Ascending aorta (tissue), 2 donors: Measurements from ENCODE around the gene WNT11. TPM values are rescaled to one million over a fixed set of nuclear protein-coding genes. Genes with fewer than 3 reads are reported as not detected.

Experiments
- DNase-seq, 2 donors: peaks; one replicate each; pipeline ENCODE4 v3.0.0-alpha.2; 2019; ENCODE audit warnings: low spot score in 2 of 2
- H3K27ac ChIP-seq, 2 donors: fragments of 200-600 bp; sonication (generic); one replicate each; pipeline ENCODE4 v1.5.1; 2016 to 2017; ENCODE audit warnings: mild to moderate bottlenecking in 1 of 2
- H3K27me3 ChIP-seq: fragments of 200-600 bp; sonication (generic); one replicate; pipeline ENCODE4 v1.5.1; 2017
- H3K36me3 ChIP-seq, 2 donors: fragments of 200-600 bp; sonication (generic); one replicate each; pipeline ENCODE4 v1.5.1; 2016
- H3K4me1 ChIP-seq, 2 donors: fragments of 200-600 bp; sonication (generic); one replicate each; pipeline ENCODE4 v1.5.1; 2016 to 2017; ENCODE audit warnings: mild to moderate bottlenecking in 1 of 2
- H3K4me3 ChIP-seq, 2 donors: fragments of 200-600 bp; sonication (generic); one replicate each; pipeline ENCODE4 v1.5.1; 2016 to 2017; ENCODE audit warnings: mild to moderate bottlenecking in 1 of 2
- H3K9me3 ChIP-seq, 2 donors: fragments of 200-600 bp; sonication (generic); one replicate each; pipeline ENCODE4 v1.5.1; 2016
- CTCF ChIP-seq, 3 experiments: fragments of 200-600 bp in 2 of 3; fragments of 450-650 bp in 1 of 3; sonication (generic) in 2 of 3; IDR thresholded peaks; one replicate each; pipeline ENCODE4 v1.5.1; 2016 to 2019; ENCODE audit warnings: antibody characterized with exemption in 3 of 3, mild to moderate bottlenecking in 1 of 3, moderate library complexity in 1 of 3
- intact Hi-C: fragments of 100-400 bp; cut with DNase I; formaldehyde crosslinking; loops from one replicate; pipeline ENCODE4 v1.15.1; 2023
- total RNA-seq: library from RNA; depleted of rRNA; stranded (reverse); fragments of >200 nt; gene quantifications from one replicate; pipeline ENCODE4 v1.1.0, GENCODE V29; 2016

WNT11 gene
- total RNA-seq, 1 donor from 2014 or later = 11.7 TPM

GRCh38 chr11:76217653-76218160 lies 11.4 kb upstream of the WNT11 start:
- no peak for TF ChIP-seq CTCF (IDR thresholded peaks at IDR 0.05)
- intact Hi-C loops = no loop called here

GRCh38 chr11:76216536-76217325 lies 10.4 kb upstream of the WNT11 start:
- H3K27ac ChIP-seq = no peak overlapping the region

More at GRCh38 chr11:76217653-76218160, 11.4 kb upstream of the WNT11 start:
- no peak overlapping the region for H3K4me3 ChIP-seq
- no peaks in the 10 kb centered on the region for H3K36me3 ChIP-seq
- H3K4me1 ChIP-seq = no peaks in the 10 kb centered on the region
- H3K9me3 ChIP-seq = no peaks in the 10 kb centered on the region
- no peaks in the 10 kb centered on the region for H3K27me3 ChIP-seq
- H3K27ac ChIP-seq = no peak overlapping the region
- no peak for DNase-seq

GRCh38 chr11:76215941-76216340 lies 9.6 kb upstream of the WNT11 start:
- H3K4me1 ChIP-seq = no peaks in the 10 kb centered on the region
- H3K9me3 ChIP-seq = no peaks in the 10 kb centered on the region
- no peaks in the 10 kb centered on the region for H3K27me3 ChIP-seq
- intact Hi-C loops = no loop called here
- no peak for TF ChIP-seq CTCF (IDR thresholded peaks at IDR 0.05)
- H3K27ac ChIP-seq = no peak overlapping the region
- no peak overlapping the region for H3K4me3 ChIP-seq
- DNase-seq = no peak
- no peaks in the 10 kb centered on the region for H3K36me3 ChIP-seq

More at GRCh38 chr11:76216536-76217325, 10.4 kb upstream of the WNT11 start:
- no peaks in the 10 kb centered on the region for H3K9me3 ChIP-seq
- intact Hi-C loops = no loop called here
- no peak for TF ChIP-seq CTCF (IDR thresholded peaks at IDR 0.05)
- no peaks in the 10 kb centered on the region for H3K27me3 ChIP-seq
- DNase-seq = no peak
- H3K4me1 ChIP-seq = no peaks in the 10 kb centered on the region
- H3K4me3 ChIP-seq = no peak overlapping the region
- H3K36me3 ChIP-seq = no peaks in the 10 kb centered on the region

GRCh38 chr11:76214968-76215548 lies 8.8 kb upstream of the WNT11 start:
- Histone ChIP-seq H3K27me3 (no peaks in the 10 kb centered on the region), H3K9me3 (no peaks in the 10 kb centered on the region), H3K27ac (no peak overlapping the region), H3K36me3 (no peaks in the 10 kb centered on the region), H3K4me3 (no peak overlapping the region), H3K4me1 (peaks cover 0 to 1% of the 10 kb centered on the region in 2 donors)
- DNase-seq = no peak
- TF ChIP-seq CTCF (IDR thresholded peaks at IDR 0.05) = no peak
- intact Hi-C loops = no loop called here

- TF ChIP-seq CTCF (IDR thresholded peaks at IDR 0.05) = no peak
- Histone ChIP-seq H3K9me3 (no peaks in the 10 kb centered on the region), H3K36me3 (no peaks in the 10 kb centered on the region), H3K27ac (no peak overlapping the region), H3K27me3 (no peaks in the 10 kb centered on the region), H3K4me3 (no peak overlapping the region), H3K4me1 (peaks cover 0 to 10% of the 10 kb centered on the region in 2 donors)
- intact Hi-C loops = no loop called here
- no peak for DNase-seq
These were observed 7.9 kb upstream of the WNT11 start for GRCh38 chr11:76214186-76214585.
